Uterus (tissue), 4 donors: ENCODE data around the gene U2AF1L4. TPM values are rescaled to one million over a fixed set of nuclear protein-coding genes. Genes with fewer than 3 reads are reported as not detected.

Experiments
- DNase-seq, 2 donors: peaks; one replicate each; pipeline ENCODE4 v3.0.0-alpha.2; 2019 to 2020
- H3K27ac ChIP-seq, 2 donors: fragments of 200-600 bp; sonication (generic); 1 replicate in 1 of 2; 2 replicates in 1 of 2; pipeline ENCODE4 v1.5.1; 2016 to 2018
- H3K27me3 ChIP-seq, 2 donors: fragments of 200-600 bp; sonication (generic); one replicate each; pipeline ENCODE4 v1.5.1; 2018 to 2019; ENCODE audit warnings: control low read depth in 1 of 2
- H3K36me3 ChIP-seq, 2 donors: fragments of 200-600 bp; sonication (generic); one replicate each; pipeline ENCODE4 v1.5.1; 2019; ENCODE audit warnings: control low read depth in 1 of 2
- H3K4me1 ChIP-seq, 2 donors: fragments of 200-600 bp; sonication (generic); one replicate each; pipeline ENCODE4 v1.5.1; 2018 to 2019; ENCODE audit warnings: control low read depth in 1 of 2
- H3K4me3 ChIP-seq, 2 donors: fragments of 200-600 bp; sonication (generic); 1 replicate in 1 of 2; 2 replicates in 1 of 2; pipeline ENCODE4 v1.5.1; 2018 to 2019; ENCODE audit warnings: mild to moderate bottlenecking in 1 of 2
- H3K9me3 ChIP-seq, 2 donors: fragments of 200-600 bp; sonication (generic); one replicate each; pipeline ENCODE4 v1.5.1; 2019; ENCODE audit warnings: control low read depth in 1 of 2
- POLR2A ChIP-seq, 2 donors: fragments of 450-650 bp; IDR thresholded peaks; one replicate each; pipeline ENCODE4 v1.6.1; 2016; ENCODE audit warnings: antibody characterized with exemption in 2 of 2, mild to moderate bottlenecking in 1 of 2, moderate library complexity in 1 of 2
- intact Hi-C: fragments of 100-400 bp; cut with DNase I; formaldehyde crosslinking; loops from one replicate; pipeline ENCODE4 v1.15.1; 2023; ENCODE audit warnings: low total_unique reads
- total RNA-seq, 4 donors: library from RNA; depleted of rRNA in 3 of 4; stranded (reverse); fragments of >200 nt in 3 of 4; gene quantifications; one replicate each; pipeline versions ENCODE4 v1.1.0 to v1.2.4, GENCODE V29; 2014 to 2023
- TF ChIP-seq, protein P1 (sequence below), 4 experiments: fragments of 200-600 bp in 2 of 4; fragments of 450-650 bp in 2 of 4; sonication (generic) in 2 of 4; IDR thresholded peaks; one replicate each; pipeline ENCODE4 v1.5.1; 2016 to 2019; ENCODE audit warnings: antibody characterized with exemption in 4 of 4, mild to moderate bottlenecking in 2 of 4, moderate library complexity in 1 of 4
- donor health status: DM: yes; HTN: yes; CAD: no.

U2AF1L4 gene
- total RNA-seq, 4 donors from 2014 or later = 6.5 to 116 (median 19.5) TPM

DNA sequence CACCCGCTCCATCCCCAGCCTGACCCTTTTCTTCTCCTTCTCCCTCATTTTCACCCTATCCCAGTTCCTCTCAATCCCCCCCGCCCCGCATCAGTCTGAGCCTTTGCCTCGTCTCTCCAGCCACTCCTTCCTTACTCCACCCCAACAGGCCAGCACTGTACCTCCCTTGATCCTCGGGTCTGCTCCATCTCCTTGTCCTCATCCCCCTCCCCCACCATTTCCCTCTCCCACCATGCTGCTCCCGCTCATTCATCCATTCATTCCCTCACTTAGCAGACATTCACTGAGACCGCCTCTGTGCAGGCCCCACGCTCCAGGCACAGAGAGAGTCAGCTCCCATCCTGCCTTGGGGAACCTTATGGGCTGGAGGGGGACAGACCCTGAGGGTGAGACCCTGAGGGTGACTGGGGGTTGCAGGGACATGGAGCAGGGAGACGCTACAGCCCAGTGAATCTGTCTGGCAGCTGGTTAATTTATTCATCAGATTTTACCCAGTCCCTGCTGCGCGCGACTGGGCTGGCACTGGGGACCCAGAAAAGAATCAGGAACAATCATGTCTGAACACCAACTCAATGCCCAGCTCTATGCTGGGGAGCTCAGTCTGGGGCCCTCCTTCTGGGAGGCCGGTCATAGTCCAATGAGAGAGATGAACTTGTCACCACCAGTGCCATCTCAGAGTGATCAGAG lies 31.0 kb upstream of the U2AF1L4 start:
- no peaks in the 10 kb centered on the region for H3K9me3 ChIP-seq
- H3K36me3 ChIP-seq = no peaks in the 10 kb centered on the region
- no peaks in the 10 kb centered on the region for H3K27me3 ChIP-seq
- peaks cover 0 to 6% of the 10 kb centered on the region in 2 donors for H3K4me1 ChIP-seq
- peak overlapping the region; percentile 15 to 75 for H3K27ac ChIP-seq
- intact Hi-C loops = no loop called here
- peak overlapping the region; percentile 40 to 93 for H3K4me3 ChIP-seq
- DNase-seq = no peak
- TF ChIP-seq POLR2A (IDR thresholded peaks at IDR 0.05) = no peak
- TF ChIP-seq, protein P1, sequence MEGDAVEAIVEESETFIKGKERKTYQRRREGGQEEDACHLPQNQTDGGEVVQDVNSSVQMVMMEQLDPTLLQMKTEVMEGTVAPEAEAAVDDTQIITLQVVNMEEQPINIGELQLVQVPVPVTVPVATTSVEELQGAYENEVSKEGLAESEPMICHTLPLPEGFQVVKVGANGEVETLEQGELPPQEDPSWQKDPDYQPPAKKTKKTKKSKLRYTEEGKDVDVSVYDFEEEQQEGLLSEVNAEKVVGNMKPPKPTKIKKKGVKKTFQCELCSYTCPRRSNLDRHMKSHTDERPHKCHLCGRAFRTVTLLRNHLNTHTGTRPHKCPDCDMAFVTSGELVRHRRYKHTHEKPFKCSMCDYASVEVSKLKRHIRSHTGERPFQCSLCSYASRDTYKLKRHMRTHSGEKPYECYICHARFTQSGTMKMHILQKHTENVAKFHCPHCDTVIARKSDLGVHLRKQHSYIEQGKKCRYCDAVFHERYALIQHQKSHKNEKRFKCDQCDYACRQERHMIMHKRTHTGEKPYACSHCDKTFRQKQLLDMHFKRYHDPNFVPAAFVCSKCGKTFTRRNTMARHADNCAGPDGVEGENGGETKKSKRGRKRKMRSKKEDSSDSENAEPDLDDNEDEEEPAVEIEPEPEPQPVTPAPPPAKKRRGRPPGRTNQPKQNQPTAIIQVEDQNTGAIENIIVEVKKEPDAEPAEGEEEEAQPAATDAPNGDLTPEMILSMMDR (IDR thresholded peaks at IDR 0.05) = no peak

DNA sequence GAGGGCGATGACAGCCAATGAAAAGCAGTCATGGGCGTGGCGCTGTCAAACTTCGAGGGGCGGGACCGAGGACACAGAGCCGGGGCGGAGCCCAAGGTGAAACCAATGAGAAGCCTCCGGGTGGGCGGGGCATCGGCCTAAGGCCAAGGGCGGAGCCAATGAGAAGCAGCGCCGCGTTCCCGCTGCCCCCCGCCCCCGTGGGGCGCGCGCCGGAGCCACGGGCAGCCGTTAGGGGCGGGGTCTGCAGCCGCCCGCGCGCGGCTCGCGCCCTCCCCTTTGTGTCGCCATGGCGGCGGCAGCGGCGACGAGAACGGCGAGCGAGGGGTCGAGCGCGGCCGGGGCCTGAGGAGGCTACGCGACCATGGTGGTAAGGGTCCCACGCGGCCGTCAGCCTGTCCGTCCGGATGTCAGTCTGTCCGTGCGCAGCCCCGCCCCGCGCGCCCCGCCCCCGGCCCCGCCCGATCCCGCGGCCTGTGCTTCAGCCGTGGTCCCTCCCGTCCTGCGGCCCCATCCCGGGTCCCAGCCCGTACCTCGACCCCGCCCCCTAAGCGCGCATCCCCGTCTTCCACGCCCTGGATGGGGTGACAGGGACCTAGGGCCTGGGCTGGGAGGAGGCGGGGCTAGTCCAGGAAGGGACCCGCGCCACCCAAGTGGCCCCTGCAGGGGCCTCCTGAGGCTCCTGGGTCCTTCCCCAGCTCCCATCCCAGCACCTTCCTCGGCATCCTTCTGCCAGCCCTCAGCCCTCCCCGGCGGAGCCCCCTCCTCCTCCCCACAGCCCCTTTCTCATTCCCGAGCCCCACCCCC lies 30.3 kb upstream of the U2AF1L4 start, which contains the start of gene ARHGAP33:
ARHGAP33 (plus strand) TSS at position 267 of the 804 bp plus-strand sequence; CDS start at position 362, 95 bp downstream.
- peaks cover 0 to 6% of the 10 kb centered on the region in 2 donors for H3K4me1 ChIP-seq
- DNase-seq = peak; percentile 99 to 100
- H3K9me3 ChIP-seq = no peaks in the 10 kb centered on the region
- H3K4me3 ChIP-seq = peak within 1 kb of the TSS; percentile 40 to 93
- no peaks in the 10 kb centered on the region for H3K36me3 ChIP-seq
- H3K27me3 ChIP-seq = no peaks in the 10 kb centered on the region
- TF ChIP-seq POLR2A (IDR thresholded peaks at IDR 0.05) = peak in 1 of 2 donors; percentile 48
- TF ChIP-seq, protein P1 (IDR thresholded peaks at IDR 0.05) = peak in 1 of 4 experiments; percentile 9
- H3K27ac ChIP-seq = peak within 1 kb of the TSS; percentile 15 to 75
- intact Hi-C loops = no loop called here

DNA sequence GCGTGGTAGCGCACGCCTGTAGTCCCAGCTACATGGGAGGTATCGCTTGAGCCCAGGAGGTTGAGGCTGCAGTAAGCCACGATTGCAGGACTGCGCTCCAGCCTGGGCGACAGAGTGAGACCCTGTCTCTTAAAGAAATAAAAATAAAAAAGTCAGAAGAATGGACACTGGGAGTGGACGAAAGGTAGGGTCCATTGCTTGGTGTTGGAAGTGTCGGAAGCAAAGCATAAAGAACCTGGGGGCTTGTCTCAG lies 29.8 kb upstream of the U2AF1L4 start:
- intact Hi-C loops = no loop called here
- H3K4me3 ChIP-seq = peak overlapping the region; percentile 40 to 93
- H3K36me3 ChIP-seq = no peaks in the 10 kb centered on the region
- H3K9me3 ChIP-seq = no peaks in the 10 kb centered on the region
- no peaks in the 10 kb centered on the region for H3K27me3 ChIP-seq
- TF ChIP-seq, protein P1 (IDR thresholded peaks at IDR 0.05) = no peak
- TF ChIP-seq POLR2A (IDR thresholded peaks at IDR 0.05) = no peak
- H3K4me1 ChIP-seq = peaks cover 0 to 6% of the 10 kb centered on the region in 2 donors
- DNase-seq = no peak
- H3K27ac ChIP-seq = no peak overlapping the region

DNA sequence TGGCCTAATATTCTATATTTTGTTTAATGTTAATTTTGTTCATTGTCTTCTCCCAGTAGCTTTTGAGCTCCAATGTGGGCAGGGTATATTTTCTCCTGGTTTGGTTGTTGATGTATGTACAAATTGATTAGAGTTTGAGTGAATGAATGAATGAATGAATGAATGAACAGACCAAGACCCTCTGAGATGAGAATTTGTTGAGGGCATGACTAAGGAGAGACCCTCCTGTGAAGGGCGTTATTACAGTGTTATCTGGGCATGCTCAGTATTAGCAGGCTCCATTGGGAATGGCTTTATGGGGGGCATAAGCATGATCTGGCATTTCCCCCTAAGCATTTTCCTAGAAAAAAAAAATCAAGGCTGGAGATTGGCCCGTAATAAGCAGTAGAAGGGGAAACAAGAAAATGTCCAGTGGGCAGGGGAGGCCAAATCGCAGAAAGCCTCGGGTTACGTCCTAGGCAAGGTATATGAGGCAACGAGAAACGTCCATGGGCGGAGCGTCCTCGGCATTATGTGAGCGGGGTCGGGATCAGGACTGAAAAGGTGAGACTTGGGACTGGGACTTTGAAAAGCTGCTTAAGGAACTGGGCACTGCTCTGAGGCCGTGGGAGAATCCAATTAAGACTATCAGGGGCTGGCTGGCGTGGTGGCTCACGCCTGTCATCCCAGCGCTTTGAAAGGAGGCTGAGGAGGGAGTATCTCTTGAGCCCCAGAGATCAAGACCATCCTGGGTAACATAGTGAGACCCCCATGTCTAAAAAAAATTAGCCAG lies 29.2 kb upstream of the U2AF1L4 start:
- TF ChIP-seq POLR2A (IDR thresholded peaks at IDR 0.05) = no peak
- TF ChIP-seq, protein P1 (IDR thresholded peaks at IDR 0.05) = no peak
- Histone ChIP-seq H3K27me3 (no peaks in the 10 kb centered on the region), H3K4me1 (peaks cover 0 to 6% of the 10 kb centered on the region in 2 donors), H3K9me3 (no peaks in the 10 kb centered on the region), H3K4me3 (peak overlapping the region; percentile 40 to 93), H3K36me3 (no peaks in the 10 kb centered on the region), H3K27ac (no peak overlapping the region)
- intact Hi-C loops = no loop called here
- DNase-seq = no peak
